Ovary (tissue), 3 donors: ENCODE measurements around the gene ACY1.

Experiments
- POLR2A ChIP-seq: fragments of 450-650 bp; IDR thresholded peaks from one replicate; pipeline ENCODE4 v1.6.1; 2017; ENCODE audit warnings: antibody characterized with exemption, mild to moderate bottlenecking, moderate library complexity
- TF ChIP-seq, protein P1 (sequence below), 3 donors: fragments of 450-650 bp in 2 of 3; fragments of 200-600 bp in 1 of 3; IDR thresholded peaks; one replicate each; pipeline versions ENCODE4 v1.5.1 to v1.8.0; 2016 to 2022; ENCODE audit warnings: antibody characterized with exemption in 3 of 3, mild to moderate bottlenecking in 1 of 3
- donor health status: DM: no; HTN: no; CAD: no.

DNA sequence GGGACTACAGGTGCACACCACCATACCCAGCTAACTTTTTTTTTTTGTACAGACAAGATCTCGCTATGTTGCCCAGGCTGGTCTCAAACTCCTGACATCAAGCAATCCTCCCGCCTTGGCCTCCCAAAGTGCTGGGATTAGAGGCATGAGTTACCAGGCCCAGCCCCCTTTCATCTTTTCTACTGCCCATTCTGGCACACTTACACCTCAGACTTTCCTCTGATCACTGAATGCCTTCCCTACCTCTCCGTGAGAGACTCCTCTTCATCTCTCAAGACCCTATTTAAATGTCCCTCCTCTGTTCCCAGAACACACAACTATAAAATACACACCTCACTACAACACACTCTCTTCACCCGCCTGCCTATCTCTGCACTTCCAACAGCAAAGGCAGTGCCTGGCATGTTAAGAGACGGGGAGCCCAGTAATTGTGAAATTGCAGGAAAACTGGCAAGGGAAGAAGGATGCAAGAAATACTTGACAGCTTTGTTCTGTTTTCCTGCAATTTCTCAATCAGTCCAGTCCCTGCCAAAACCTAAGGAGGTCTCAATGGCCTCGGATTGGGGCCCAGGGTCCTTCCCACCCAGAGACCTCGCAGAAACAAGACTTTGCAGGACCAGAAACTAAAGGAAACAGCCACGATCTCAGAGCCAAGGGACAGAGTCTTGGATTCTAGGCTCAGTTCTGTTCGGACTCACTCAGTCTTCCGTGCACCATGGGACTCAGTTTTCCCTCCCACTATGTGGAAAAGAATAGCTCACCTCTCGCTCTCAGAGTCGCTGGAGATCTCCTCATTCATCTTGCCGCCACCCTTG is 42.5 kb upstream of the ACY1 start:
- TF ChIP-seq, protein P1, sequence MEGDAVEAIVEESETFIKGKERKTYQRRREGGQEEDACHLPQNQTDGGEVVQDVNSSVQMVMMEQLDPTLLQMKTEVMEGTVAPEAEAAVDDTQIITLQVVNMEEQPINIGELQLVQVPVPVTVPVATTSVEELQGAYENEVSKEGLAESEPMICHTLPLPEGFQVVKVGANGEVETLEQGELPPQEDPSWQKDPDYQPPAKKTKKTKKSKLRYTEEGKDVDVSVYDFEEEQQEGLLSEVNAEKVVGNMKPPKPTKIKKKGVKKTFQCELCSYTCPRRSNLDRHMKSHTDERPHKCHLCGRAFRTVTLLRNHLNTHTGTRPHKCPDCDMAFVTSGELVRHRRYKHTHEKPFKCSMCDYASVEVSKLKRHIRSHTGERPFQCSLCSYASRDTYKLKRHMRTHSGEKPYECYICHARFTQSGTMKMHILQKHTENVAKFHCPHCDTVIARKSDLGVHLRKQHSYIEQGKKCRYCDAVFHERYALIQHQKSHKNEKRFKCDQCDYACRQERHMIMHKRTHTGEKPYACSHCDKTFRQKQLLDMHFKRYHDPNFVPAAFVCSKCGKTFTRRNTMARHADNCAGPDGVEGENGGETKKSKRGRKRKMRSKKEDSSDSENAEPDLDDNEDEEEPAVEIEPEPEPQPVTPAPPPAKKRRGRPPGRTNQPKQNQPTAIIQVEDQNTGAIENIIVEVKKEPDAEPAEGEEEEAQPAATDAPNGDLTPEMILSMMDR (IDR thresholded peaks at IDR 0.05), result no peak
- TF ChIP-seq POLR2A, result no peak
